ENCODE measurements around the gene POLE2.

- no peak for TF ChIP-seq EZH2phosphoT487 (IDR thresholded peaks at IDR 0.05; ENCODE audit: borderline replicate concordance)
- TF ChIP-seq, protein P1, sequence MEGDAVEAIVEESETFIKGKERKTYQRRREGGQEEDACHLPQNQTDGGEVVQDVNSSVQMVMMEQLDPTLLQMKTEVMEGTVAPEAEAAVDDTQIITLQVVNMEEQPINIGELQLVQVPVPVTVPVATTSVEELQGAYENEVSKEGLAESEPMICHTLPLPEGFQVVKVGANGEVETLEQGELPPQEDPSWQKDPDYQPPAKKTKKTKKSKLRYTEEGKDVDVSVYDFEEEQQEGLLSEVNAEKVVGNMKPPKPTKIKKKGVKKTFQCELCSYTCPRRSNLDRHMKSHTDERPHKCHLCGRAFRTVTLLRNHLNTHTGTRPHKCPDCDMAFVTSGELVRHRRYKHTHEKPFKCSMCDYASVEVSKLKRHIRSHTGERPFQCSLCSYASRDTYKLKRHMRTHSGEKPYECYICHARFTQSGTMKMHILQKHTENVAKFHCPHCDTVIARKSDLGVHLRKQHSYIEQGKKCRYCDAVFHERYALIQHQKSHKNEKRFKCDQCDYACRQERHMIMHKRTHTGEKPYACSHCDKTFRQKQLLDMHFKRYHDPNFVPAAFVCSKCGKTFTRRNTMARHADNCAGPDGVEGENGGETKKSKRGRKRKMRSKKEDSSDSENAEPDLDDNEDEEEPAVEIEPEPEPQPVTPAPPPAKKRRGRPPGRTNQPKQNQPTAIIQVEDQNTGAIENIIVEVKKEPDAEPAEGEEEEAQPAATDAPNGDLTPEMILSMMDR (conservative IDR thresholded peaks at IDR 0.05; ENCODE audit: low read length) = no peak
These were observed 34.5 kb downstream of the POLE2 start for GRCh38 chr14:49653508-49653907.

All from Loucy (cell line).